HG03196 (cell line): ENCODE results near the gene CGB2.
"Not testable (repeated sequence)": the region's sequence is repeated elsewhere in the genome, so short reads cannot be mapped to it uniquely, and the experiment has no call there.

Experiments
- ATAC-seq: cut with Tn5 transposase; IDR thresholded peaks from one replicate; pipeline ENCODE4 v1.9.1; 2021; ENCODE audit not compliant: unreplicated experiment

Gene CGB2

DNA sequence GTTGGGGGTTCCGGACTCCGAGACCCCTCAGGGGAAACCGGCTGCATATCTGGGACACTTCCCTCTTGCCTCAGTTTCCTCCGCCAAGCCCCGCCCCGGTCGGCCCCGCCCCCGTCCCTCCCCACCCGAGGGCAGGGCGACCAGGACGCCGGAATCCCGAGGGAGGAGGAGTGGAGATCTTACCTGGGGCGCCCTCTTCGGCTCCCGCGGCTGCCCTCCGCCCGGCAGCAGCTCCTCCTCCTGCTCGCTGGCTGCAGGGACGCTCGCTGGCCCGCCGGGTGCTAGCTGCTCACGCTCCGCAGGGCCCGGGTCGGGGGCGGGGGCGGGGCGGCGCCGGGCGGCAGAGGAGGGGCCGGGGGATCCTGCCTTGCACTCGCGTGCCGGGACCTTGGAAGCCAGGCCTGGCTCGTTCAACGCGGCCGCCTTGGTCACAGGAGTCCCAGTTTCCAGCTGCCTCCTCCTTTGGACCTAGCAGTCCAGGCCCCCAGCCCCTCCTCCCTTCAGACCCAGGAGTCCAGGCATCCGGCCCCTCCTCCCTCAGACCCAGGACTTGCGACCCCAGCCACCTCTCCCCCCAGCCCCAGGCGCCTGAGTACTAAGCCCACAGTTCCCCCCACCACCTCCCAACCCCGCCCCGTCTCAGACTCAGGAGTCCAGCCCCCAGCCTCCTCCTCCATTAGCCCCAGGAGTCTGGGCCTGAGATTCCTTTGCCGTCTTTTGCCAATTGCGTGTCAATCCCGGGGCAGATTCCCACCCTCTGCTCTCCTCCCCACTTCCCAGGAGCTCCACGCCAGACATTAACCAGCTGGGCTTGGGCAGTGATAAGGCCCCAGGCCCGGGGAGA, 33.3 kb downstream of the CGB2 start, which contains the start of gene NTF4:
TSS of gene NTF4 (minus strand) at position 51 of the 844 bp plus-strand sequence. CDS start 2,821 bp downstream, outside the sequence.
- no peak for ATAC-seq

DNA sequence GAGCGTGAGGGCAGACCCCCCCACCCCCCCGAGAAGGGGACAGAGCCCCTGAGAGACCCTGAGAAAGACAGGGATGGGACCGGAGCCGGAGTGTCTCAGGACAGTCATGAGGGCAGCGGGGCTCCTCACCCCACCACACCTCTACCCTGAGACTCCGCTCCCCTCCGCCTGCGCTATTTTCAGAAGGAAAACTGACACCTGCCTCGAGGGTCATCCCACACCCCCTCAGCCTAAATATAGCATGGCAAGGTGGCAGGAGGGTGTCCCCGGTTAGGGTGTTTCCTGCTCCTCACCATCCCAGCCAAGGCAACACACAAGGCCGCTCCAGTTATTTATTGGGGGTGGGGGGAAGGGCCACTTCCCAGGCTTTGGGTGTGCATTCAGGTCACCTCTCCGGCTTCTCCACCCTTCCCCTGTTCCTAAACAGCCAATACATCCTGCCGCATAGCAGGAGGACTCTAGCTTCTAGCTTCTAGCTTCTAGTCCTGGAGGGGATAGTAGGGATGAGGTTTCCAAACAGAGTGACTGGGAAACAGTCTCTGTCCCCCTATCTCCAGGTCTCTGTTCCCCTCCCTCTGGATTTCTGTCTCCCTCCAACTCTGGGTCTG, 34.3 kb downstream of the CGB2 start:
- no peak for ATAC-seq

DNA sequence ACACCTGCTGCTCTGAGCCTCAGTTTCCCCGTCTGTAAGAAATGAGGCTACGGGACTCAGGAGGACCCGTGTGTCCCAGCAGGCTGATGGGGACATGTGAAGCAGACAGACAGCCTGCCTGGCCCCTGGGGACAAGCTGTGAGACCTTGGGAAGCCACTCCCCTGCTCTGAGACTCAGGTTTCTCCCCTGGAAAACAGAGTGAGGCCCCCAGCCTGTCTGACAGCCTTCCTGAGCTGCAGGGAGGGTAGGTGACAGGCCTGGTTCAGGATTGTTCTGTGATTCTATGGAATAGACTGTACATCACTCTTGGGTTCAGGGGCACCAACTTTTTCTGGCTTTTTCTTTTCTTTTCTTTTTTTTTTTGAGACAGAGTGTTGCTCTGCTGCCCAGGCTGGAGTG, 35.9 kb downstream of the CGB2 start:
- no peak for ATAC-seq

DNA sequence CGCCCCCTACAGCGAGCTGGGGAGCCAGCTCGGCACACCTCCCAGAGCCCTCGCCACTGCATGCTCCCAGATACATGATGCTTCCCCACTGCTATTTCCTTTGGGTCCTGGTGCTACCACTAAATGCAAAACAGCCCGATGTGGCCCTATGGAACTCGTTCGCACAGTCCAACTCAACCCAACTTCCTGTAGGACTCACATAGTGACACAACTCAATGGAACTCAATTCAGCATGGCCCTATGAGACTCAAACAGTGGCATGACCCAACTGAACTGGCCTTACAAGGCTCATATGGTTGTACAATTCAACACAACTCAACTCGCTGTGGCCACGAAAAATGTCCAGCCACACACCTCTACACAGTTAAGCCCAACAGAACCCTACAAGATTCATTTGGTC, 37.3 kb downstream of the CGB2 start:
- ATAC-seq: no peak

DNA sequence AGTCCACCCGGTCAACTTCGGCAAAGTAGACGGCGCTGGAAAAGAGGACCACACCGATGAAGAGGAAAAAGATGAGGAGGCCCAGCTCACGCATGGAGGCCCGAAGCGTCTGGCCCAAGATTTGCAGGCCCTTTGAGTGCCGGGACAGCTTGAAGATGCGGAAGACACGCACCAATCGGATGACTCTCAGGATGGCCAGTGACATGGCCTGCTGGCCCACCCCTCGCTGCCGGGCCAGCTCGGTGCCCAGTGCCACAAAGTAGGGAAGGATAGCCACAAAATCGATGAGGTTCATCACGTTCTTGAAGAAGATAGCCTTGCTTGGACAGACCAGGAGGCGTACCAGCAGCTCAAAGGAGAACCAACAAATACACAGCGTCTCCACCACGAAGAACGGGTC, 38.7 kb downstream of the CGB2 start:
- no peak for ATAC-seq

DNA sequence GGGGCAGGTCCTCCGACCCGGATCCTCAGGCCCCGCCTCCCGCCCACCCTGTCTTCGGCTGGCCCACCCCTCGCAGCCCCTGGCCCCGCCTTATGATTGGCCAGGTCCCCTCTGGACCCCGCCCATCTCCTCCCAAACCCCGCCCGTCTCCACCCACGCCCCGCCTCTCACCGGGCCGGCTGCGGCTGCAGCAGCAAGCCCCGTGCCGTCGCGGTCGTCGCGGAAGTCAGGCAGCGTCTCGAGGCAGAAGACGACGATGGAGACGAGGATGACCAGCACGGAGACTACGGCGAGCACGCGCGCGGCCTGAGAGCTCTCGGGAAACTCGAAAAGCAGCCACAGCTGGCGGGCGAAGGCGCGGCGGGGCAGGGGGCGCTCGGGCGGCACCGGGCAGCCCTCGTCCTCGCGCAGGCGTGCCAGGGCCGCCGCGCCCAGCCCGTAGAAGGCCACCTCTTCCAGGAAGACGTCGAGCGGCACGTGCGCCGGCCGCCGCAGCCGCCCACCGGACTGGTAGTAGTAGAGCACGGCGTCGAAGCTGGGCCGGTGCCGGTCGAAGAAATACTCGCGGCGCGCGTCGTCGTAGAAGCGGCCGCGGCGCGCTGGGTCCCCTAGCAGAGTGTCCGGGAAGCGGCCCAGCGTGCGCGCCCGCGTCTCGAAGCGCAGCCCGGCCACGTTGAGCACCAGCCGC, 40.3 kb downstream of the CGB2 start:
- ATAC-seq: no peak

DNA sequence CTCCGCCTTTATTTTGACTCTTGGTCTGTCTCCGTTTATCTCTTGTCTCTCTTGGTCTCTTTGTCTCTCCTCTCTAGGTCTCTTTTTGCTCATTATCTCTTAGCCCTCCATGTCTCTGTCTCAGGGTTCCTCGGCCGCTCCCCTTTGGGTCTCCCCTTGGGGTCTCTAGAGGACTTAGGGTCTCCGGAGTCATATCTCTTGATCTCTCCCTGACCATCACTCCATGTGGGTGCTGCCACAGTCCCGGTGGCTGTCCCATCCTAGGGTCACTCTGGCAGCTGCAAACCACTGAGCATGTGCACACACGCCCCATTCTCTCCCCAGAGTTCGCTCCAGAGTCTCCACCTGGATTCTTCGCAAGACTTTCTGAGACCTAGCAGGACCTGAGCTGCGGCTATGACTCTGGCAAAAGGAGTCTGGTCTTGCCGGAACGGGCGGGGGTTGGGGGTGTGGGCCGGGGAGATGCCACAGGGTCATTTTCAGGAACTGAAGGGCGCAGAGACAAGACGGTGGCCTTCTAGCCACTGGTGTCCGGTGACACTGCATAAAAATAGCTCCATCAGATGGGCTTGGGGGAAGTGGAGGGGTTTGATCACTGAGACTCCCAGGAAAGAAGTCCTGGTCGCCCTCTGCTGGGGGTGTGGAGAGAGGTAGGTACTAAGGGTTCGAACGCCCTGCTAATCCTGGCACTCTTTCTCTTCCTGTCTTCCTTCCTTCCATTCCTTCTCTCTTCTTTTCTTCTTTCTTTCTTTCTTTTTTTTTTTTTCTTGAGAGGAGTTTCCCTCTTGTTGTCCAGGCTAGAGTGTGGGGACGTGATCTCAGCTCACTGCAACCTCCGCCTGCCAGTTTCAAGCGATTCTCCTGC, 42.1 kb downstream of the CGB2 start:
- no peak for ATAC-seq

DNA sequence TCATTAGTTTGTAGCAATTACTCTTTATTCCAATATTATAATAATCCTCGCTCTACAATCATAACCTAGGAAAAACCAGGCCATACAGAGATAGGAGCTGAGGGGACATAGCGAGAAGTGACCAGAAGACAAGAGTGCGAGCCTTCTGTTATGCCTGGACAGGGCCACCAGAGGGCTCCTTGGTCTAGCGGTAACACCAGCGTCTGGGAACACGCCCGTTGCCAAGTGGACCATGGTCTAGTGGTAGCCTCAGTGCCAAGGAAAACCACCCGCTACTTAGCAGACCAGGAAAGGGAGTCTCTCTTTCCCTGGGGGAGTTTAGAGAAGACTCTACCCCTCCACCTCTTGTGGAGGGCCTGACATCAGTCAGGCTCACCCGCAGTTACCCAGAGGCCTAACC, 43.2 kb downstream of the CGB2 start:
- ATAC-seq: not testable (repeated sequence)

DNA sequence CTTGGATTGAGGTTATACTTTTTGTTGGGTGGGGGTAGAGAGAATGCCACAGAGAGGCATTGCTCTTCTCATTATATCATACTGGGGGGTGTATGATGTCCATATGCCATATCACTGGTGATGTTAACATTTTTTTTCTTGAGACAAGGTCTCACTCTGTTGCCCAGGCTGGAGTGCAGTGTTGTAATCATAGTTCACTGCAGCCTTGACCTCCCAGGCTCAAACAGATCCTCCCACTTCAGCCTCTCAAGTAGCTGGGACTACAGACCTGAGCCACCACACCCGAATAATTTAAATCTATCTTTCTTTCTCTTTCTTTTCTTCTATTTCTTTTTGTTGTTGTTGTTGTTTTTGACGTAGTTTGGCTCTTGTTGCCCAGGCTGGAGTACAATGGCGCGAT, 48.7 kb downstream of the CGB2 start:
- ATAC-seq: no peak

DNA sequence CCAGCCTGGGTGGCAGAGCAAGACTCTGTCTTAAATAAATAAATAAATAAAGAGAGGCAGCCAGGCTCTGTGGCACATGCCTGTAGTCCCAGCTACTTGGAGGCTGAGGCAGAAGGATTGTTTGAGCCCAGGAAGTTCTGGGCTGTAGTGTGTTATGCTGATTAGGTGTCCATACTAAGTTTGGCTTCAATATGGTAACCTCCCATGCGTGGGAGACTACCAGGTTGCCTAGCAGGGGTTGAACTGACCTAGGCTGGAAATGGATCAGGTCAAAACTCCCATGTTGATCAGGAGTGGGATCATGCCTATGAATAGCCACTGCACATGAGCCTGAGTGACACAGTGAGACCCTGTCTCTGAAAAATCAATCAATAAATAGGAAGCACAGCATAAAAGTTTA, 49.6 kb downstream of the CGB2 start:
- no peak for ATAC-seq
